GM23248 (cell line): ENCODE data around the gene DAPK1.

Experiments
- EZH2 ChIP-seq: fragments of 200-600 bp; sonication (generic); IDR thresholded peaks from 2 replicates; pipeline ENCODE4 v1.6.1; 2018; ENCODE audit warnings: antibody characterized with exemption, mild to moderate bottlenecking; ENCODE audit not compliant: insufficient read depth, poor library complexity, severe bottlenecking
- EZH2phosphoT487 ChIP-seq: fragments of 200-600 bp; sonication (generic); IDR thresholded peaks from 2 replicates; pipeline ENCODE4 v1.6.1; 2018; ENCODE audit warnings: antibody characterized with exemption, moderate library complexity, mild to moderate bottlenecking, low read depth; ENCODE audit not compliant: insufficient read depth

DNA sequence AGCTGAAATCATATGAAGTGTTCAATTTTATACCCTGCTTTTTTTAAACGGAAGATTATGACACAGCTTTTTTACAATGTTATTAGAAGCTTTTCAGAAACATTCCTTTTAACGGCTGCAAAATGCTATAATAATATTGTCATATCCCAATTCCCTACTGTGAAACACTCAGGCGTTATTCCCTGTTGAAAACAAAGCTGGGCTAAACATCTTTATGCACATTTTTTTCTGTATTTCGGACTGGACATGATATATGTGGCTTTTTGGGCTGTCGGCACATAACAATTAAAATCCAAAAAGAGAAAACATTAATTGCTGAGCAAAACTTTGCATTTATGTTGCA is 216.3 kb downstream of the DAPK1 start:
- no peak for TF ChIP-seq EZH2
- 0 out of 2 replicates have a peak, but pooled peaks have one; percentile 26 for TF ChIP-seq EZH2phosphoT487
